Measurements from ENCODE around the gene GSTA5.
"Not testable (repeated sequence)": the region's sequence is repeated elsewhere in the genome, so short reads cannot be mapped to it uniquely, and the experiment has no call there.

Gene GSTA5

GRCh38 chr6:52840763-52841585, at the start of gene GSTA5:
Gene GSTA5, minus strand, starts transcription at chr6:52840813.
- DNase-seq (ENCODE audit: low read depth in 1 of 2, low spot score in 1 of 2) = peak in 1 of 2 experiments; percentile 89
- in situ Hi-C loops (cut with HindIII; ENCODE audit: low pct_unique_long_range_greater_than_20kb, low sequenced_read_pairs) = no loop called here
- TF ChIP-seq JUND (IDR thresholded peaks at IDR 0.05; ENCODE audit: low read depth) = no peak

- no peak for DNase-seq (ENCODE audit: low read depth in 1 of 2, low spot score in 1 of 2)
- TF ChIP-seq JUND (IDR thresholded peaks at IDR 0.05; ENCODE audit: low read depth) = no peak
- in situ Hi-C loops (cut with HindIII; ENCODE audit: low pct_unique_long_range_greater_than_20kb, low sequenced_read_pairs) = no loop called here
These were observed 49.4 kb upstream of the GSTA5 start for GRCh38 chr6:52890018-52890417.

- DNase-seq (ENCODE audit: low read depth in 1 of 2, low spot score in 1 of 2) = no peak
- no peak for TF ChIP-seq JUND (IDR thresholded peaks at IDR 0.05; ENCODE audit: low read depth)
- in situ Hi-C loops (cut with HindIII; ENCODE audit: low pct_unique_long_range_greater_than_20kb, low sequenced_read_pairs) = no loop called here
These were observed 47.4 kb upstream of the GSTA5 start for GRCh38 chr6:52887910-52888524.

- no peak for TF ChIP-seq JUND (IDR thresholded peaks at IDR 0.05; ENCODE audit: low read depth)
- in situ Hi-C loops (cut with HindIII; ENCODE audit: low pct_unique_long_range_greater_than_20kb, low sequenced_read_pairs) = no loop called here
- peak; percentile 58 to 86 for DNase-seq (ENCODE audit: low read depth in 1 of 2, low spot score in 1 of 2)
These were observed 41.6 kb upstream of the GSTA5 start for GRCh38 chr6:52881996-52882841.

GRCh38 chr6:52881662-52881995, 41.0 kb upstream of the GSTA5 start:
- no peak for DNase-seq (ENCODE audit: low read depth in 1 of 2, low spot score in 1 of 2)
- TF ChIP-seq JUND (IDR thresholded peaks at IDR 0.05; ENCODE audit: low read depth) = no peak
- in situ Hi-C loops (cut with HindIII; ENCODE audit: low pct_unique_long_range_greater_than_20kb, low sequenced_read_pairs) = no loop called here

GRCh38 chr6:52877786-52878185, 37.2 kb upstream of the GSTA5 start:
- in situ Hi-C loops (cut with HindIII; ENCODE audit: low pct_unique_long_range_greater_than_20kb, low sequenced_read_pairs) = no loop called here
- DNase-seq (ENCODE audit: low read depth in 1 of 2, low spot score in 1 of 2) = no peak
- TF ChIP-seq JUND (IDR thresholded peaks at IDR 0.05; ENCODE audit: low read depth) = no peak

GRCh38 chr6:52877168-52877567, 36.6 kb upstream of the GSTA5 start:
- in situ Hi-C loops (cut with HindIII; ENCODE audit: low pct_unique_long_range_greater_than_20kb, low sequenced_read_pairs) = no loop called here
- DNase-seq (ENCODE audit: low read depth in 1 of 2, low spot score in 1 of 2) = no peak
- TF ChIP-seq JUND (IDR thresholded peaks at IDR 0.05; ENCODE audit: low read depth) = no peak

GRCh38 chr6:52876056-52876787, 35.6 kb upstream of the GSTA5 start:
- DNase-seq (ENCODE audit: low read depth in 1 of 2, low spot score in 1 of 2) = peak in 1 of 2 experiments; percentile 41
- TF ChIP-seq JUND (IDR thresholded peaks at IDR 0.05; ENCODE audit: low read depth) = no peak
- in situ Hi-C loops (cut with HindIII; ENCODE audit: low pct_unique_long_range_greater_than_20kb, low sequenced_read_pairs) = no loop called here

- in situ Hi-C loops (cut with HindIII; ENCODE audit: low pct_unique_long_range_greater_than_20kb, low sequenced_read_pairs) = no loop called here
- DNase-seq (ENCODE audit: low read depth in 1 of 2, low spot score in 1 of 2) = no peak
- TF ChIP-seq JUND (IDR thresholded peaks at IDR 0.05; ENCODE audit: low read depth) = no peak
These were observed 31.4 kb upstream of the GSTA5 start for GRCh38 chr6:52872031-52872430.

GRCh38 chr6:52871621-52872020, 31.0 kb upstream of the GSTA5 start:
- TF ChIP-seq JUND (IDR thresholded peaks at IDR 0.05; ENCODE audit: low read depth) = no peak
- in situ Hi-C loops (cut with HindIII; ENCODE audit: low pct_unique_long_range_greater_than_20kb, low sequenced_read_pairs) = no loop called here
- no peak for DNase-seq (ENCODE audit: low read depth in 1 of 2, low spot score in 1 of 2)

- in situ Hi-C loops (cut with HindIII; ENCODE audit: low pct_unique_long_range_greater_than_20kb, low sequenced_read_pairs); DNase-seq (ENCODE audit: low read depth in 1 of 2, low spot score in 1 of 2): not testable (repeated sequence)
These were observed 29.9 kb upstream of the GSTA5 start for GRCh38 chr6:52870335-52871091.

- in situ Hi-C loops (cut with HindIII; ENCODE audit: low pct_unique_long_range_greater_than_20kb, low sequenced_read_pairs); DNase-seq (ENCODE audit: low read depth in 1 of 2, low spot score in 1 of 2): not testable (repeated sequence)
These were observed 28.3 kb upstream of the GSTA5 start for GRCh38 chr6:52868899-52869298.
